ENCODE measurements around the gene TENT4B.
"Not testable (repeated sequence)": the region's sequence is repeated elsewhere in the genome, so short reads cannot be mapped to it uniquely, and the experiment has no call there.

The TENT4B gene

DNA sequence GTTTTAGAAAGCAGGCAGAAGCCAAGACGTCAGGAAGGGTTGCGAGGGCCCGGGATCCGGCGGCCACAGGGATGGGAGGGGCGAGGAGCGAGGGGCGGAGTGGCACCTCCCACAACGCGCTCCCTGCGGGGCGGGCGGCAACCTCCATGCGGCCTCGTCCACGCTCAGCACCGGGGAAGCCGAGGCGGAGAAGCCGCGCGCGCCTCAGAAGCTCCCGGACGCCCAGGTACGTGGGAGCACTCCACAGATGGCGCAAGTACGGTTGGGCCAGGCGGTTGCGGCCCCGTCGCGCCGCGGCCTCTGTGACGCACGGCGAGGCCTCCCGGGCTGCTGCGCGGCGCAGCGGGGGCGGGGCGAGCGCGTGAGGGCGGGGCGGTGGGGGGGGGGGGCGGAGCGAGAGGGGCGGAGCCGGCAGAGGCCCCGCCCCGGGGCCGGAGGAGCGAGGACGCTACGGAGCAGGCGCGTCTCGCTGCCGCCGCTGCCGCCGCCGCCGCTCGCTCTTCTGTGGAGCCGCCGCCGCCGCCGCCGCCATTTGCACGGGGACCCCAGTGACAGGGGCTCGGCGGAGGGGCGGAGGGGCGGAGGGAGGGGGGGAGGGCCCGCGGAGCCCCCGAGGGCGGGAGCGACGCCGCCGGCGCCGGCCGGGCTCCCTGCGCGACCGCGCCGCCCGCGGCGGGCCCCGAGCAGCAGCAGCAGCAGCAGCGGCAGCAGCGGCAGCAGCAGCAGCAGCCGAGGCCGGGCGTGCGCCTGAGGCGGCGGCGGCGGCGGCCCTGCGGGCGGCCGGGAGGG lies at the start of gene TENT4B:
Gene TENT4B, plus strand, starts transcription at position 500 of the 789 bp plus-strand sequence. CDS start 316 bp downstream, outside the sequence.
- DNase-seq (ENCODE audit: low read depth, low spot score), result no peak

DNA sequence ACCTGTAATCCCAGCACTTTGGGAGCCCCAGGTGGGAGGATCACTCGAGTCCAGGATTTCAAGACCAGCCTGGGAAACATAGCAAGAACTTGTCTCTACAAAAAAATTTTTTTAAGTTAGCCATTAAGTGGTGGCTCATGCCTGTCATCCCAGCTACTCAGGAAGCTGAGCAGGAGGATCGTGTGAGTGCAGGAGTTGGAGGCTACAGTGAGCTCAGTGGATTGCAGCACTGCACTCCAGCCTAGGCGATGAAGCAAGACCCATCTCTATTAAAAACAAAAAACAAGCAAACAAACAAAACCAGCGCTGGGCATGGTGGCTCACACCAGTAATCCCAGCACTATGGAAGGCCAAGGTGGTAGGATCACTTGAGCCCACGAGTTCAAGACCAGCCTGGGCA lies 49.3 kb upstream of the TENT4B start:
- no peak for DNase-seq (ENCODE audit: low read depth, low spot score)

DNA sequence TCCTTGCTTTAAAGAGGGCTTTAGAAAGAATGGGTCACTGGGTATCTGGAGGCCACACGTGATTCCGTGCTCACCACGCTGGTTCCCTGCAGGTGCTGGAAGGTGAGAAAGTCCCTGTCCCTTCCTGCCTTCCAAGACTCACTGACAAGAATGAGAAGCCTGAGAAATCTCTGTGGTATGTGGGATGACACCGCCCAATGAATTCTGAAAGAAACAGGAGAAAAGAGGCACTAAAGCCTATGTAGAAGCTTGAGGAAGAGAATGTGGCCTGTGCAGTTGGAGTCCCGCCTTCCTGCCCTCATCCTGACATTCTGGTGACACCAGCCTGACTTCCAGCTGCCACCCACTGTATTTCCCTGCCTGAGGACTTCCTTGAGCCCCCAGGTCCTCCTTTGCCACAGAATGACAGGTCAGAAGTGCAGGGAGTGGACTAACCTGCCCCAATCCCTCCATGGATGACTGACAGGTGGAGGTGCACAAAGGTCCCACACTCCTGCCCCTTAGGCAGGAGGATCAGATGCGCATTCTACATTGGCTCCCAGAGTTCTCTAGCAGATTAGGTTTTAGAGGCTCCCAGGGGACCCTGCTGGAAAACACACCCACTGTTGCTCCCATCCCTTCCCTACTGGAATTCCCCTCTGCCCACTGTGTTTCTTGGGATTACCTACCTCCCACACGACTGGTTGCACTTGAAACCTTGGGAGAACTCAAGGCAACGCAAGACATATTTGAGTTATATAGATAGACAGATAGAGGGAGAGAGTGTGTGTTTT lies 38.6 kb upstream of the TENT4B start:
- DNase-seq (ENCODE audit: low read depth, low spot score), result no peak

DNA sequence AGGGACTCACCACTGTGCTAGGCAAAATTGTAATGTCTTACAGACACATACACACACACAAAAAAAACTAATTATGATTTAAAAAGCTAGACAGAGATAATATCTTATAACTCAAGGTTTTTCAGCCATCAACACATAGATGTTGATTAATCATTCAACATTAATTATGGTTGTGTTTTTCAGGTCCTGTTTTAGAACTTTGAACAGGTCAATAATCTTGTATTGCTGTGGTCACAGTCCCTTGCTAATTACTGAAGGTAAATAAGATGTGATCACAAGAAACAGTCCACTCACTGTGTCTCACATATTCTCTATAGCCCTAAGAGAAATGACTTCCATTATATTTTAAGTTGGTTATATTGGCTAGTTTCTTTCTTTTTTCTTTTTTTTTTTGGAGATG lies 32.4 kb upstream of the TENT4B start:
- no peak for DNase-seq (ENCODE audit: low read depth, low spot score)

DNA sequence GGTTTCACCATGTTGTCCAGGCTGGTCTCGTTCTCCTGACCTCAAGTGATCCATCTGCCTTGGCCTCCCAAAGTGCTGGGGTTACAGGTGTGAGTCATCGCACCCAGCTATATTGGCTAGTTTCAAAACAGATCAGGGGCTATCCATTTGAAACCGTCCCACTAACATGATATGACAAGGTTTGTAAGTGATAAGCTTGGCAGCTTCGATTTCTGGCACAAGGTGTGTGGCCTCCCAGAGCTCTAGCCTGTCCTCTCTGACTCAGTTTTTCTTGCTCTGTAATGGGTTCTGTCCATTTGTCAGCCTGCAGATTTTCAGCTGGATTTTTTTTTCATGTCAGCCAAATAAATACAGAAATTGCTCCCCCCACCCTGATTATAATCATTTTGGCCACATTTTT lies 31.8 kb upstream of the TENT4B start:
- DNase-seq (ENCODE audit: low read depth, low spot score), result no peak

DNA sequence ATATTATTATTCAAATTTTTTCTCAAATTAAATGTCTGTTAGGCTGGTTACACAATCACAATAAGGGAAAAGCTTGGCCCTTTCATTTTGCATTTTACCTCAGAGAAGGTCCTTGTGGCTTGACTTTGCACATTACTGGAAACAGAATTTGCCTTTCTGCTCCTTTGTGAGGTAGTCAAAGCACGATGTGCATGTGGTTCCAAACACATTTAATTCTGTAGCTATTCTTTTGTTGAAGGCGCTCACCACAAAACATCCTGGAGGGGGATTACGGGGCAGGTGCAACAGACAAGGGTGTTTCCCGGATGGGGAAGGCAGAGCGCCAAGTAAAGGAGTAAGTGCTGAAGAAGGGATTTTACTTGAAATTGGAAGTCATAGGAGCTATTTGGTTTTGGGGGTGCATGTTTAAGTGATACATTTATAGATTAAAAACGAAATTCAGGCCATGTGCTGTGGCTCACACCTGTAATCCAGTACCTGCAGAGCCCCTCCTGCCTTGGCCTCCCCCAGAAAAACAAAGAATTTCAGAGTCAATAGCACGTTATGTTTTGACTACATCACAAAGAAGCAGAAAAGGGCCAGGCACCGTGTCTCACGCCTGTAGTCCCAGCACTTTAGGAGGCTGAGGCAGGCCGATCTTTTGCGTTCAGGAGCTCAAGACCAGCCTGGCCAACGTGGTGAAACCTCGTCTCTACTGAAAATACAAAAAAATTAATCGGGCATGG lies 31.2 kb upstream of the TENT4B start:
- DNase-seq (ENCODE audit: low read depth, low spot score), result no peak

DNA sequence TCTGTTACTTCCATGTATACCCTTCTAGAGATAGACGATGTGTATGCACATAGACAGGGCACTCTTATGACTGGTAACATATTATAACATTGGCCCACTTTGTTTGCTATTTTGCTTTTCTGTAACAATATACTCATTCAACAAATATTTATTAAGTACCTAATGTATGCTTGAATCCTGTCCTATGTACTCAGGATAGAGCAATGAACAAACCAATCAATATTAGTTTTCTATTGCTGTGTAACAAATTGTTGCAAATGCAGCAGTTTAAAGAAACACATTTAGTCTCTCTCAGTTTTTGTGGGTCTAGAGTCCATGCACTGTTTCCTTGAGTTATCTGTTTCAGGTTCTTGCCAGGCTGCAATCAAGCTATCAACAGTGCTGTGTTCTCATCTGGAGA lies 29.7 kb upstream of the TENT4B start:
- DNase-seq (ENCODE audit: low read depth, low spot score), result no peak

DNA sequence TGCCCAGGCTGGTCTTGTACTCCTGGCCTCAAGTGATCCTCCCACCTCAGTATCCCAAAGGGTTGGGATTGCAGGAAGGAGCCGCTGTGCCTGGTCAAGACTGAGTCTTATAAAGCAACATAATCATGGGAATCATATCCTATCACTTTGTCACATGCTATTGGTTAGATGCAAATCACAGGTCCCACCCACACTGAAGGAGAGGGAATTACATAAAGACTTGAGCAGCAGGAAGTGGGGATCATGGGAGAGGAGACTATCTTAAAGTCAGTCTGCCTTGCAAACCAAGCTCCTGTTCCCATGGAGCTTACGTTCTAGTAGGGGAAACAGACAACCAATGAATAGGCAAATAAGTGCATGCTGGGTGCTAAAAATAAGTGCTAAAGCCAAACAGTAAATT lies 28.3 kb upstream of the TENT4B start:
- DNase-seq (ENCODE audit: low read depth, low spot score), result no peak

DNA sequence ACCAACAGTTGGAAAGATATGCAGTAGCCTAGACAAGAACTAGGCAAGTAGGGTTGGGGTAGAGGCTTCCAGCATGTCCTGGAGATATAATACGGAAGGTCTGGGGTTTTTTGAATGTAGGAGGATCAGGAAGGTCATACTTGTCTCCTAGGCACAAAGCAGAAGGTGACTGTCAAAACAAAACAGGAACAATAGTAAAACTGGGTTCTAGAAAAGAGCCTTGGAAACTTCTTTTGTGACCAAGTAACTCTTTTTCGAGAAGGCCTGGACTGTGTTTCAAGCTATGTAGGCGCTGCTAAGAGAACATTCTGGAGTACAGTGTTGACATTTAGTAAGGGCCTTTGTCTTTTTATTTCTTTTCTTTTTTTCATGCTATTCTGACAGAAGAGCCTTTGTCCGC lies 26.9 kb upstream of the TENT4B start:
- DNase-seq (ENCODE audit: low read depth, low spot score), result no peak

DNA sequence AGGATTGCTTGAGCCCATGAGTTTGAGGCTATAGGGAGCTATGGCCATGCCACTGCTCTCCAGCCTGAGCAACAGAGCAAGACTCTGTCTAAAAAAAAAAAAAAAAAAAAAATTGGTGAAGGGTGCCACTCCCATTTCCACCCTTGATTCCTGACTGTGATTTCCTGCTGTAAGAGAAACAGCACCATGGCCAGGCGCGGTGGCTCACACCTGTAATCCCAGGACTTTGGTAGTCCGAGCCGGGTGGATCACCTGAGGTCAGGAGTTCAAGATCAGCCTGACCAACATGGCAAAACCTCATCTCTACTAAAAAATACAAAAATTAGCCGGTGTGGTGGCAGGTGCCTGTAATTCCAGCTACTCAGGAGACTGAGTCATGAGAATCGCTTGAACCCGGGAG lies 20.5 kb upstream of the TENT4B start:
- DNase-seq (ENCODE audit: low read depth, low spot score), result not testable (repeated sequence)

DNA sequence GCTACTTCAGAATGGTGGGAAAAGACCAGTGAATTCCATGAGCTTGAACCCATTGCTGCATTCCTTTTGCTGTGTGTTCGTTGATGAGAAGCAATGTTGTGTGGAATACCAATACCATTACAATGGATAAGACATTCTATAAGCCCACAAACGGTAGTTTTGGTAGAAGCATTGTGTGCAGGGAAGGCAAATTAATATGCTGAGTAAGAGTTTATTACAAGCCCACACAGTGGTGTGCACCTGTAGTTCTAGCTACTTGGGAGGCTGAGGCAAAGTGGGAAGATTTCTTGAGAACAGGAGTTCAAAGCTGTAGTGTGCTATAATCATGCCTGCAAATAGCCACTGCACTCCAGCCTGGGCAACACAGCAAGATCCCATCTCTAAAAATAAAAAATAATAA lies 19.9 kb upstream of the TENT4B start:
- DNase-seq (ENCODE audit: low read depth, low spot score), result no peak

DNA sequence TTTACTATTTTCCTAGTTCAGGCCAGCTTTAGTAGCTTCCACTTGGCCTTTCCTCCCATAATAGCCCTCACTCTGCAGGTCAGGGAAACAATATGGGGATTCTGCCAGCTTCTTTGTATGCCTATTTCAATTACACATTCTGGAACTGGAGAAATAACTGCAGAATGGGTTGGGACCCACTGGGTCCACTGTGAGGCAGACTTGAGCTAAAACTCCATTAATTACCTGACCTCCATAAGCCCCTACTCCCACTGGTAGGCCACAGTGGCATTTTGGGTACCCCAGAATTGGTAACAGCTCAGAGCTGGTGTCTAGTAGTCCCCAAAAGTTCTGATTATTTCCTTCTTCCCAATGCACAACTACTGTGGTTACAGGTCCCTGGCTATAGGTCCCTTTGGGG lies 16.7 kb upstream of the TENT4B start:
- DNase-seq (ENCODE audit: low read depth, low spot score), result no peak

DNA sequence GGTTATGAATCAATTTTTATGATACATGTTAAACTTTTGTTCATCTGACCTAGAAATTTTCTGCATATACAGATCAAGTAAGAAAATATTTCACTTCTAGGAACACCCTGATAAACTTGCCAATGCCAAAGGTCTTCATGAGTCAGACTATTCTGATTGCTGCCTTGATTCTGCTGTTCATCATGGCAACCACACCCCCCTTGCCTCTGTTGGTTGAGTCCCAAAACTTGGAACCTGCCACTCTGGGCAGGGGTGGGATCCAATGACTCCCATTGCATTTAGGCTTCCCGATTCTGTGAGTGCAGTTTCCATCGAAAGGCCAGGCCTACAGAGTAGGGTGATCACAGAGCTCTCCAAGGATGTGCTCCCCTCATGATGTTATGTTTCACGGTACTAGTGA lies 15.8 kb upstream of the TENT4B start:
- DNase-seq (ENCODE audit: low read depth, low spot score), result no peak

DNA sequence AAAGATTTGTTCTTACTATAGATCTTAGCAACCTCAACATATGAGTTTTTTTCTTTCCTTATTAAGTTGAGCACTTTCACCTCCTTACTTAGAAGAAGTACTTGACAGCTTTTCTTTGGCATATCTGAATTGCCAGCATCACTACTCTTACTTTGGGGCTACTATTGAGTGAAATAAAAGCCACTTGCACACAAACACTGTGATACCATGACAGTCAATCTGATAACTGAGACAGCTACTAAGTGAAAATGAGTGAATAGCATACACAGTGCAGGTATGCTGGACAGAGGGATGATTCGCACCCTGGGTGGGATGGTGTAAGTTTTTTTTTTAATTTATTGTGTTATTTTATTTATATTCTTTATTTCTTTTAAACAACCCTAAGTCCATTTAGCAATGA lies 13.5 kb upstream of the TENT4B start:
- no peak for DNase-seq (ENCODE audit: low read depth, low spot score)

DNA sequence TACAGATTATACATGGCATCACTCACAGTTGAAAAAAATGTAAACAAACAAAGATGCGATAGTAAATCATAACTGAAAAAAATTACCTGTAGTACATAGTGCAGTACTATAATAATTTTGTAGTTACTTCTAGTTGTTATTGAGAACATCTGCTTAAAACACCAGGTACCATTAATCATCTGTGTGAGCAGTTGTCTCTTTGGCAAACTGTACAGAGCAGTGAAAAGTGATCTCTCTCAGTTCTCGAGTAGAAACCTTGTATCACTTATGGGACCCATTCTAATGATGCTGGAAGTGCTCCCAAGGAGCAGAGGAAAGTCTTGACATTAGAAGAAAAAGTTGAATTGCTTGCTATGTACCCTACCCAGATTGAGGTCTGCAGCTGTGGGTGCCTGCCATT lies 8.9 kb upstream of the TENT4B start:
- no peak for DNase-seq (ENCODE audit: low read depth, low spot score)

DNA sequence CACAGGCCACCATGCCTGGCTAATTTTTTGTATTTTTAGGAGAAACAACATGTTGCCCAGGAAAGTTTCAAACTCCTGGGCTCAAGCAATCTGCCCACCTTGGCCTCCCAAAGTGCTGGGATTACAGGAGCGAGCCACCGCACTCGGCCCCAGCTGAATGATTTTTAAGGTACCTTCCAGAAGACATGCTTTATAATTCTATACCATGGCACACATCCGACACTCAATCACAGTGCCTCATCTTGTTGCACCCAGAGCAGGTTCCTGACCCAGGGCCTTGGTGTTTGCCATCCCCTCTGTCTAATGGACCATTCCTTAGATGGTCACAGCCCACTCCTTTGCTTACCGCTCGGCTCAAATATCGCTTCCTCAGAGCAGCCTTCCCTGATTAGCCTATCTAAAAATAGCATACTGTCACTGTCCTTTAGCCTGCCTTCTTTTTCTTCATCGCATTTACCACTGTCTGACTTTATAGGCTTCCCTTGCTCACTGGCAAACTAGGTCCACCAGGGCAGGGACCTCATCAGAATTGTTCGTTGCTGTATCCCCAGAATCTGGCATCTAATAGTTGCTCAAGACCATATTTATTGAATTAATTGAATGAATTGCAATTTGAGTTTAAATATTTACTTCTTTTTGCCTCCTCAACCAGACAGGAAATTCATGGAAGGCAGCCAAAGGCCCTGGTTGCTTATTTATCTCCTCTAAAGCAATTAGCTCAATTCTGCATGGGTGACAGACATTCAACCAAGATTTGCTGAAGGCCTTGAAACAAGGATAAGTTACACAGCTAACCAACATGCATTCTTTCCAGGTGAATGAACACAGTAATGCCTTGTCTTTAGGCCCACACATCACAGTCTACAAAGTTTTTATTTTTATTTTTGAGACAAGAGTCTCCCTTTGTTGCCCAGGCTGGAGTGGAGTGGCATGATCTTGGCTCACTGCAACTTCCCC lies 6.3 kb upstream of the TENT4B start:
- no peak for DNase-seq (ENCODE audit: low read depth, low spot score)

DNA sequence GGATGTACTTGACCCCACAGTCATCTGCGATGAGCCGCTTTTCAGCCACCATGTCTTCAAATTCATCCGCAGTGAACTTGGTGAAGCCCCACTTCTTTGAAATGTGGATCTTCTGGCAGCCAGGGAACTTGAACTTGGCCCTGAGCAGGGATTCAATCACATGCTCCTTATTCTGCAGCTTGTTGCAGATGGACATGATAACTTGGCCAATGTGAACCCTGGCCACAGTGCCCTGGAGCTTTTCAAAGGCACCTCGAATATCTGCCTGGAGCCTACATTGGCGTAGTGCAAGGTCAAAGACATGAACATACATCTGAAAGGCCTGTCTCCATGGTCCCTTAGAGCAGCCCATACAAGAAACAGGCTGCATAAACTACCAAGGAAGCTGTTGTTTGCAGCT lies 1.8 kb upstream of the TENT4B start:
- no peak for DNase-seq (ENCODE audit: low read depth, low spot score)

DNA sequence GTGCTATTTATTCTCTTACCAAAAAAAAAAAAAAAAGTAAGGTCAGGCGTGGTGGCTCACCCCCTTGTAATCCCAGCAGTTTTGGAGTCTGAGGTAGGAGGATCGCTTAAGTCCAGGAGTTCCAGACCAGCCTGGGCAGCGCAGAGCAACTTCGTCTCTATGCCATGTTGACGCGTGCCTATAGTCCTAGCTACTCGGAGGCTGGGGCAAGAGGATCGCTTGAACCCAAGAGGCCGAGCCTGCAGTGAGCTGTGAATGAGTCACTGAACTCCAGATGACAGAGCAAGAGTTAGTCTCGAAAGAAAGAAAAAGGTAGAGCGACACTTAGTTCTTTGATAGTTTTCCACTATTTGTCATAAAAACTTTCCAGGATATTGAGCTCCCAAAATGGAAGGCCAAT lies 1.4 kb upstream of the TENT4B start:
- DNase-seq (ENCODE audit: low read depth, low spot score), result no peak

DNA sequence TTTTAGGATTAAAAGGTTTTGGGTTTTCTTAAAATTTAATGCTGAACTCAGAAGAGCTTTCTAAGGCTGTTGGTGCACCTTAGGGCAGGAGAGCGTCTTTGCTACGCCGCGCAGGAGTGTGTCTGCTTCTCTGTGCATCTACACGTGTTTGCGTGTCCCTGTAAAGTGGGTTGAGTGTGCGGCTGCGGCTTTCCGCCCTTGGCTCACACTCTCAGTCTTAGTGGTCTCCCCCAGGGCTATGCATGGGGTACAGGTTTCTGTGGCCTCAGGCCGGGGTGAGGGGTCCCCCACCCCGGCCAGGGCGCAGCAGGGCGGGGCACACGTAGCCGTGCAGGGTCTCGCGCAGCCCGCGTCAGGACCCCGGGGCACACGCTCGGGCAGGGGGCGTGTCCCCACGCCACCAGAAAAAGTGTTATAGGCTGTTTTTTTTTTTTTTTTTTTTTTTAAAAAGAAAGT lies 727 bp upstream of the TENT4B start:
- DNase-seq (ENCODE audit: low read depth, low spot score), result no peak

DNA sequence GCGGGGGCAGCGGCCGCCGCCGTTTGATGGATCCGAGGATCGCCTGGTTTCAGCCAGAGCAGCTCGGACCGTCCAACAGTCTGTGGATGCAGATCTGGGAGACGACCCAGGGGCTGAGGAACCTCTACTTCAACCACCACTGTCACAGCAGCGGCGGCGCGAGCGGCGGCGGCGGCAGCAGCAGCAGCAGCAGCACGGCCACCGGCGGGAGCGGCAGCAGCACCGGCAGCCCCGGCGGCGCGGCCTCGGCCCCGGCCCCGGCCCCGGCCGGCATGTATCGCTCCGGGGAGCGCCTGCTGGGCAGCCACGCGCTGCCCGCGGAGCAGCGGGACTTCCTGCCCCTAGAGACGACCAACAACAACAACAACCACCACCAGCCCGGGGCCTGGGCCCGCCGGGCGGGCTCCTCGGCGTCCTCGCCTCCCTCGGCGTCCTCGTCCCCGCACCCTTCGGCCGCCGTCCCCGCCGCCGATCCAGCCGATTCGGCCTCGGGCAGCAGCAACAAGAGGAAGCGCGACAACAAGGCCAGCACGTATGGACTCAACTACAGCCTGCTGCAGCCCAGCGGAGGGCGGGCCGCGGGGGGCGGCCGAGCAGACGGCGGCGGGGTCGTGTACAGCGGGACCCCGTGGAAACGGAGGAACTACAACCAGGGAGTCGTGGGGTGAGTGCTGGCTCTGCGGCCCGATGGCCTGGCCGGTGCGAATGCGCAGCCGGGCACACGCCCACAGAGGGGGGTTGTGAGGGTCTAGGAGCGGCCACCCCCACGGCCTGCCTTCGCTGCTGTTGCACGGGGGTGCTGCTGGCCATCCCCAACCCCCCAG lies 702 bp downstream of the TENT4B start:
- DNase-seq (ENCODE audit: low read depth, low spot score), result no peak

All from iPS DF 19.7 (cell line).